ENCODE measurements around the gene RGS3. TPM values are rescaled to one million over a fixed set of nuclear protein-coding genes. Genes with fewer than 3 reads are reported as not detected.

The RGS3 gene
- total and polyA plus RNA-seq, 2 donors (not counting 3 experiments of a cell fraction or from before 2014, with no cell fraction given), result 356 to 416 TPM

- no peak overlapping the region for H3K9ac ChIP-seq (replicated peaks; ENCODE audit: extremely low read depth, insufficient read depth, low read length)
- no peak overlapping the region for H3K27ac ChIP-seq (ENCODE audit: insufficient read depth, low read depth, low read length)
- H3K36me3 ChIP-seq (ENCODE audit: control insufficient read depth in 2 of 2, extremely low read depth in 1 of 2, insufficient read depth in 2 of 2, low read length in 2 of 2), result peaks cover 6 to 9% of the 10 kb centered on the region in 2 experiments
- intact Hi-C loops (cut with micrococcal nuclease), result loop anchor here (1.0 kb wide), 1 partner anchor 48 kb away; no protein-coding TSS in a partner anchor
- no peak overlapping the region for H3K4me3 ChIP-seq (replicated peaks in 1 of 3; ENCODE audit: insufficient read depth in 1 of 3, low read depth in 1 of 3, low read length in 3 of 3)
- H3K79me2 ChIP-seq (ENCODE audit: control insufficient read depth, insufficient read depth, low read length), result peaks cover 10% of the 10 kb centered on the region
- no peaks in the 10 kb centered on the region for H3K9me1 ChIP-seq (replicated peaks; ENCODE audit: control insufficient read depth, extremely low read depth, insufficient read depth, low read length)
- CTCF ChIA-PET, result interaction anchor here (0.7 to 18.1 kb wide), 9 partner anchors 8 to 156 kb away, joined by 3 to 1173 read pairs (median 5); no protein-coding TSS in a partner anchor
- BruUV-seq (replicated peaks), result no TSS peak
- H3K4me2 ChIP-seq (ENCODE audit: insufficient read depth, low read length), result no peak overlapping the region
- peaks cover 44% of the 10 kb centered on the region for H3K4me1 ChIP-seq (ENCODE audit: control insufficient read depth, extremely low read depth, insufficient read depth, low read length)
- FAIRE-seq (peak; percentile 81), DNase-seq (ENCODE audit: low read depth, low spot score) (peak; percentile 63)
- dilution Hi-C loops (cut with MboI; ENCODE audit: extremely low pct_ligation_motif_present, low sequenced_read_pairs), result no loop called here
- no peaks in the 10 kb centered on the region for H4K20me1 ChIP-seq (replicated peaks; ENCODE audit: control insufficient read depth, extremely low read depth, insufficient read depth, low read length)
- no peak overlapping the region for H2AFZ ChIP-seq (ENCODE audit: low read depth, low read length)
- TF ChIP-seq EZH2 (IDR thresholded peaks at IDR 0.05; ENCODE audit: borderline replicate concordance, low read depth, low read length, severe bottlenecking) (no peak), MAX (IDR thresholded peaks at IDR 0.05; ENCODE audit: insufficient read depth, insufficient read length) (no peak), CTCF (IDR thresholded peaks at IDR 0.05; ENCODE audit: extremely low read depth in 1 of 2, insufficient read depth in 1 of 2, low read depth in 1 of 2, low read length in 2 of 2) (no peak), GATA2 (IDR thresholded peaks at IDR 0.05; ENCODE audit: insufficient read depth, insufficient read length, low read depth, low read length) (no peak), POLR2AphosphoS5 (IDR thresholded peaks at IDR 0.05; ENCODE audit: insufficient read depth, low read depth, low read length) (no peak), POLR2A (IDR thresholded peaks at IDR 0.05; ENCODE audit: low read depth, low read length) (no peak), FOS (IDR thresholded peaks at IDR 0.05; ENCODE audit: borderline replicate concordance, insufficient read depth, low read length) (no peak), MYC (IDR thresholded peaks at IDR 0.05; ENCODE audit: low read depth, low read length) (no peak), JUN (IDR thresholded peaks at IDR 0.05; ENCODE audit: borderline replicate concordance, insufficient read depth, insufficient read length, low read depth) (no peak)
- no peaks in the 10 kb centered on the region for H3K9me3 ChIP-seq (replicated peaks; ENCODE audit: control insufficient read depth, insufficient read depth, low read length)
- no peaks in the 10 kb centered on the region for H3K27me3 ChIP-seq (ENCODE audit: control insufficient read depth in 2 of 2, insufficient read depth in 2 of 2, low read length in 2 of 2)
- POLR2A ChIA-PET, result interaction anchor here (1.0 to 7.5 kb wide), 5 partner anchors 9 to 53 kb away, joined by 4 to 75 read pairs (median 11); no protein-coding TSS in a partner anchor
Measured at GRCh38 chr9:113602126-113603047, 138.9 kb downstream of the RGS3 start.
